ENCODE measurements around the gene HMCES. TPM values are rescaled to one million over a fixed set of nuclear protein-coding genes. Genes with fewer than 3 reads are reported as not detected.

HMCES gene
- total and polyA plus RNA-seq, 2 experiments from 2014 or later, result 20.1 to 34.3 TPM

DNA sequence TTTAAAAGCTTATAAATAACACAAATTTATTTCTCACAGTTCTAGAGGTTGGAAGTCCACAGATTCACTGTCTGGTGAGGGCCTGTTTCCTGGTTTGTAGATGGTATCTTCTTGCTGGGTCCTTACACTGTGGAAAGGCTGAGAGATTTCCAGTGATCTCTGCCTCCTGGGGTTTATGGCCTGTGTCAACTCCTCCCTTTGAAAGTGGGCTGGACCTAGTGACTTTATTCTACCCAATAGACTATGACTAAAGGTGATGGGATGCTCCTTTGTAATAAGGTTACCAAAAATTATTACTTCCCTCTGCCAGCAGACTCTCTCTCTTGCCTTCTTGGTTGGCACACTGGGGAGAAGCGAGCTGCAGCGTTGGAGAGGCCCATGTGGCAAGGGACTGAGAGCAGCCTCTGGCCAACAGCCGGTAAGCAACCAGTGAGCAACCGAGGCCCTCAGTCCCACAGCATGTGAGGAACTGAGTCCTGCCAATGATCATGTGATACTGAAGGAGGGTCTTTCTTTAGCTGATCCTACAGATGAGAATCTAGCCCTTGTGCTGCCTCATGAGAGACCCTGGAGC lies 43.2 kb upstream of the HMCES start:
- H3K9me3 ChIP-seq (ENCODE audit: low read depth), result no peaks in the 10 kb centered on the region
- WGBS (ENCODE audit: low lambda C conversion rate, missing lambda C conversion rate), result 93% methylated on average over 4 of the region's 4 CpGs
- no peak overlapping the region for H2AFZ ChIP-seq
- no peak overlapping the region for H3K4me2 ChIP-seq
- H3K27ac ChIP-seq, result no peak overlapping the region
- DNase-seq (ENCODE audit: low spot score), result no peak
- H3K36me3 ChIP-seq (replicated peaks; ENCODE audit: insufficient read depth, low read depth), result no peaks in the 10 kb centered on the region
- no peaks in the 10 kb centered on the region for H3K79me2 ChIP-seq
- no peaks in the 10 kb centered on the region for H3K27me3 ChIP-seq
- no peak for TF ChIP-seq EZH2phosphoT487 (IDR thresholded peaks at IDR 0.05; ENCODE audit: low read depth, severe bottlenecking, unreplicated experiment)
- TF ChIP-seq, protein P1, sequence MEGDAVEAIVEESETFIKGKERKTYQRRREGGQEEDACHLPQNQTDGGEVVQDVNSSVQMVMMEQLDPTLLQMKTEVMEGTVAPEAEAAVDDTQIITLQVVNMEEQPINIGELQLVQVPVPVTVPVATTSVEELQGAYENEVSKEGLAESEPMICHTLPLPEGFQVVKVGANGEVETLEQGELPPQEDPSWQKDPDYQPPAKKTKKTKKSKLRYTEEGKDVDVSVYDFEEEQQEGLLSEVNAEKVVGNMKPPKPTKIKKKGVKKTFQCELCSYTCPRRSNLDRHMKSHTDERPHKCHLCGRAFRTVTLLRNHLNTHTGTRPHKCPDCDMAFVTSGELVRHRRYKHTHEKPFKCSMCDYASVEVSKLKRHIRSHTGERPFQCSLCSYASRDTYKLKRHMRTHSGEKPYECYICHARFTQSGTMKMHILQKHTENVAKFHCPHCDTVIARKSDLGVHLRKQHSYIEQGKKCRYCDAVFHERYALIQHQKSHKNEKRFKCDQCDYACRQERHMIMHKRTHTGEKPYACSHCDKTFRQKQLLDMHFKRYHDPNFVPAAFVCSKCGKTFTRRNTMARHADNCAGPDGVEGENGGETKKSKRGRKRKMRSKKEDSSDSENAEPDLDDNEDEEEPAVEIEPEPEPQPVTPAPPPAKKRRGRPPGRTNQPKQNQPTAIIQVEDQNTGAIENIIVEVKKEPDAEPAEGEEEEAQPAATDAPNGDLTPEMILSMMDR (IDR thresholded peaks at IDR 0.05; ENCODE audit: poor library complexity), result no peak
- TF ChIP-seq EZH2 (IDR thresholded peaks at IDR 0.05; ENCODE audit: borderline replicate concordance), result no peak
- no peaks in the 10 kb centered on the region for H3K9me2 ChIP-seq (replicated peaks; ENCODE audit: insufficient read depth)
- no peak overlapping the region for H3K4me3 ChIP-seq
- H4K20me1 ChIP-seq (ENCODE audit: insufficient read depth, poor library complexity, severe bottlenecking), result no peaks in the 10 kb centered on the region
- no peaks in the 10 kb centered on the region for H3K4me1 ChIP-seq (ENCODE audit: insufficient read depth)

DNA sequence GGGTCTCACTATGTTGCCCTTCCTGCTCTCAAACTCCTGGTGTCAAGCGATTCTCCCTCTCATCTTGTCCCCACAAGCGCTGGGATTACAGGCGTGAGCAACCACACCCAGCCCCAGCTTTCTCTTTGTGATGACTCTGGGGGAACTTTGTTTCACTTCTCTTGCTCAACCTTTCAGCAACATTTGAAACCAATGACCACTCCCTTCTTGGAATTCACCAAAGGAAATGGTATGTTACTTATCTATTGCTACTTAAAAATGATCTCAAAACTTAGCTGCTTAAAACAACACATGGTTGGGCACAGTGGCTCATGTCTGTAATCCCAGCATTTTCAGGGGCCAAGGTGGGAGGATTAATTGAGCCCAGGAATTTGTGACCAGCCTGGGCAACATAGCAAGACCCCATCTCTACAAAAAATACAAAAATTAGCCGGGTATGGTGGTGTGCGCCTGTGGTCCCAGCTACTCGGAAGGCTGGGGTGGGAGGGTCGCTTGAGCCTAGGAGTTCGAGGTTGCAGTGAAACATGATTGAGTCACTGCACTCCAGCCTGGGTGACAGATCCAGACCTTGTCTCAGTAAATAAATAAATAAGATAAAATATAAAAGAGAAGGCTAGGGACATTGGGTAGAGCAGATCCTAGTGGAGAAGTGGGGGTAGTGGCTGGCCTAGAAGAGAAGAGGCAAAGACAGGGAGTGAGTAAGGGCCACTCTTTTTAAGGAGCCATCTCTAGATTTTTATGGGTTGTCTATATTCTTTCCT lies 39.5 kb upstream of the HMCES start:
- Histone ChIP-seq H4K20me1 (ENCODE audit: insufficient read depth, poor library complexity, severe bottlenecking) (no peaks in the 10 kb centered on the region), H3K27ac (no peak overlapping the region), H3K4me2 (no peak overlapping the region), H3K79me2 (no peaks in the 10 kb centered on the region), H3K27me3 (no peaks in the 10 kb centered on the region), H3K4me1 (ENCODE audit: insufficient read depth) (no peaks in the 10 kb centered on the region), H3K9me3 (ENCODE audit: low read depth) (no peaks in the 10 kb centered on the region), H3K4me3 (no peak overlapping the region), H3K36me3 (replicated peaks; ENCODE audit: insufficient read depth, low read depth) (no peaks in the 10 kb centered on the region), H3K9me2 (replicated peaks; ENCODE audit: insufficient read depth) (no peaks in the 10 kb centered on the region), H2AFZ (no peak overlapping the region)
- no peak for DNase-seq (ENCODE audit: low spot score)
- 91% methylated on average over 8 of the region's 8 CpGs for WGBS (ENCODE audit: low lambda C conversion rate, missing lambda C conversion rate)
- TF ChIP-seq EZH2 (IDR thresholded peaks at IDR 0.05; ENCODE audit: borderline replicate concordance) (no peak), EZH2phosphoT487 (IDR thresholded peaks at IDR 0.05; ENCODE audit: low read depth, severe bottlenecking, unreplicated experiment) (no peak)
- TF ChIP-seq, protein P1 (IDR thresholded peaks at IDR 0.05; ENCODE audit: poor library complexity), result no peak

DNA sequence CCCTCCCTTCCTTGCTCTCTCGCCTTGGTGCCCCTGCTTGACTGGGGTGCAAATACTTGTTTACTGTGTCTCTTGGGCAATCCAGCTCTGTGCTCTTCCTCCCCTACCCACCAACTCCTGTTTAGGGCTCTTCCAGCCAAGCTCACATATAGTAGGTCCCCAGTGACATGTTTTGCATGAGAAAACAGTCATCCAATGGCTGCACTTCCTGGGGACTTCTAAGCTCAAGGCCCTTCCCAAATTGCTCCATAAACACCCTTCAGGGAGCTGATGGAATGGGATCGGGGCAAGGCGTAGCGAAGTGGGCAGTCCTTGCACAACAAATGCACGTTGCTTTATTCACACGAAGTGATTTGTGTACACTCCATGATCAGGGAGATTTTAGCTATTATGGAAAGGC lies 38.7 kb upstream of the HMCES start:
- H3K4me2 ChIP-seq, result no peak overlapping the region
- 81% methylated on average over 6 of the region's 6 CpGs for WGBS (ENCODE audit: low lambda C conversion rate, missing lambda C conversion rate)
- no peak overlapping the region for H3K27ac ChIP-seq
- H3K79me2 ChIP-seq, result no peaks in the 10 kb centered on the region
- no peak for DNase-seq (ENCODE audit: low spot score)
- H3K27me3 ChIP-seq, result no peaks in the 10 kb centered on the region
- H3K4me1 ChIP-seq (ENCODE audit: insufficient read depth), result no peaks in the 10 kb centered on the region
- no peaks in the 10 kb centered on the region for H4K20me1 ChIP-seq (ENCODE audit: insufficient read depth, poor library complexity, severe bottlenecking)
- H3K36me3 ChIP-seq (replicated peaks; ENCODE audit: insufficient read depth, low read depth), result no peaks in the 10 kb centered on the region
- H2AFZ ChIP-seq, result no peak overlapping the region
- H3K9me2 ChIP-seq (replicated peaks; ENCODE audit: insufficient read depth), result no peaks in the 10 kb centered on the region
- H3K4me3 ChIP-seq, result no peak overlapping the region
- TF ChIP-seq EZH2phosphoT487 (IDR thresholded peaks at IDR 0.05; ENCODE audit: low read depth, severe bottlenecking, unreplicated experiment) (no peak), EZH2 (IDR thresholded peaks at IDR 0.05; ENCODE audit: borderline replicate concordance) (no peak)
- TF ChIP-seq, protein P1 (IDR thresholded peaks at IDR 0.05; ENCODE audit: poor library complexity), result no peak
- no peaks in the 10 kb centered on the region for H3K9me3 ChIP-seq (ENCODE audit: low read depth)

Measured in hepatocyte (in vitro differentiated cells).